Stimulated activated CD8-positive, alpha-beta memory T cell treated with anti-CD3 and anti-CD28 coated beads, Interleukin-7, amount 100 ng/mL, for 4 hours (primary cell): Measurements from ENCODE around the gene KLHL2.
"Not testable (repeated sequence)": the region's sequence is repeated elsewhere in the genome, so short reads cannot be mapped to it uniquely, and the experiment has no call there.

ENCODE experiments used
- DNase-seq, 2 donors: peaks; one replicate each; pipeline ENCODE4 v3.0.0-alpha.2; 2020; ENCODE audit warnings: low read depth in 2 of 2

KLHL2 gene

DNA sequence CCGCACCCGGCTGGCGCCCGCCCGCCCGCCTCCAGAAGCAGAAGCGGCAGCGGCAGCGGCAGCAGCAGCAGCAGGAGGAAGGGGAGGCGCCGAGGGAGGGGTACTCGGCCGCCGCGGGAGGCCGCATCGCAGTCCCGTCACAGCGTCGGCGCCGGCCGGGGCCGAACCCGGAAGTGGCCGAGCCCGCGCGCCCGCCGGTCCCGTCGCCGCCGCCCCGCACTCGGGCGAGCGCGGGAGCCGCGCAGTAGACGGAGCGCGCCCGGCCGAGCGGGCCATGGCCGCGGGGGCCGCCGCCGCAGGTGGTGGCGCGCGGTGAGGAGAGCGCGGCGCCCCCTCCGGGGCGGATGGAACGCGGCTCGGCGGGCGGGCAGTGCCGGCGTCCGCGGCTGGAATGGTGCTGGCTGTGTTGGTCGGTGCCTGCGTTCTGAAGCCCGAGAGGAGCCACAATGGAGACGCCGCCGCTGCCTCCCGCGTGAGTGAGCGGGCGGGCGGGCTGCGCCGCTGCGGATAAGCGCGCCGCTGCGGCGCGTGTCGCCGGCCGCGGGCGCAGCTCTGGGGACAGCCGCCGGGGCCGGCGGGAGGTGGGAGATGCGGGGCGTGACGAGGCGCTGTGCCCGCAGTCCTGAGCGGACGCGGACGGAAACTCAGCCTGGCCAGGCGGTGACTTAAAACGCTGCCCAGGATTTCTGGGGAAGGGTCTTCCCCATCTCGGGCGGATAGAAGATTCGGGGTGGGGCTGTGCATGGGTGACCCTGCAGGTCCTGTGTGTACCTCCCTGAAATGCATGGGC lies at the start of gene KLHL2:
TSS of gene KLHL2 (plus strand) at position 131 of the 790 bp plus-strand sequence. CDS start at position 447, 316 bp downstream.
- peak in 1 of 2 donors; percentile 71 for DNase-seq

GRCh38 chr4:165158762-165159161 lies 48.6 kb upstream of the KLHL2 start:
- DNase-seq: no peak

- DNase-seq: no peak
Measured at GRCh38 chr4:165164257-165164656, 43.1 kb upstream of the KLHL2 start.

GRCh38 chr4:165166872-165167271 lies 40.5 kb upstream of the KLHL2 start:
- not testable (repeated sequence) for DNase-seq

GRCh38 chr4:165167650-165168049 lies 39.7 kb upstream of the KLHL2 start:
- no peak for DNase-seq

- DNase-seq: no peak
Measured at GRCh38 chr4:165170819-165171218, 36.5 kb upstream of the KLHL2 start.

GRCh38 chr4:165175470-165175869 lies 31.9 kb upstream of the KLHL2 start:
- DNase-seq: not testable (repeated sequence)

GRCh38 chr4:165175879-165176278 lies 31.5 kb upstream of the KLHL2 start:
- DNase-seq: no peak

- DNase-seq: no peak
Measured at GRCh38 chr4:165177725-165178666, 29.4 kb upstream of the KLHL2 start.

DNA sequence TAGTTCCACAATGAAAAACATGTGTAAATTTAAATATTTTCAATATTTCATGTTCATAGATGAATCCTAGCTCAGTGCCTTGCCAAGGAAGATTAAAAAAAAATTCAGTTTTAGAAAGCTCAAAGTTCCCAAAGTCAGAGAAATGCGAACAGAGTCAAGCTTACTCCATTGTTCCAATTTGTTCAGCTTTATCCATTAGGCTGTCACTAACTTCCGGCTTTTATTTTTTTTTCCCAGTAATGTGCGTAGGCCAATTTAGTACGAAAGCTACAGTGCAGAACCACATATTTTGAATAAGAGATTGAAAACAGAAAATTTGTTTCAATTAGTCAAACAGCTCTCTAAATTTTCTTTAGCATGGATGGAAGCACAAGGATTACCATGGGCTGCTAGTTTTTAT lies 23.1 kb upstream of the KLHL2 start:
- no peak for DNase-seq

GRCh38 chr4:165184998-165185397 lies 22.4 kb upstream of the KLHL2 start:
- not testable (repeated sequence) for DNase-seq

DNA sequence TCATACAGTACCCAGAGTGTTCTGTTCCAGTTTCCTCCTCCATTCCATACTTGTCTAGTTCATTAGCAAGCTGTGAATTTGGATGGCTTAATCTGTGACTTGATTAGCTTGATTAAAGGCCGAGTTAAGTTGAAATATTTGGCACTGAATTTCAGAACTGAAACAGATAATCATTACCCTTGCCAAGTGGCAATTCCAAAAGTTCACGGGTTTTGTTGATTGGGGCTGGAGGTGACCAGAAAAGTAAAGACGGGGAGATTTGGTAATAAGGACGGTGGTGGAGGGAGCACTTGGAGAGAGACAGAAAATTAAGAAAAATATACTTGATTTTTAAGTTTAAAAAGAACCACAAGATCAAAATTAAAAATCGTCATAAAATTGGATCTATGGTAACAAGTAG lies 21.9 kb upstream of the KLHL2 start:
- DNase-seq: no peak

GRCh38 chr4:165190591-165191347 lies 16.6 kb upstream of the KLHL2 start:
- no peak for DNase-seq

DNA sequence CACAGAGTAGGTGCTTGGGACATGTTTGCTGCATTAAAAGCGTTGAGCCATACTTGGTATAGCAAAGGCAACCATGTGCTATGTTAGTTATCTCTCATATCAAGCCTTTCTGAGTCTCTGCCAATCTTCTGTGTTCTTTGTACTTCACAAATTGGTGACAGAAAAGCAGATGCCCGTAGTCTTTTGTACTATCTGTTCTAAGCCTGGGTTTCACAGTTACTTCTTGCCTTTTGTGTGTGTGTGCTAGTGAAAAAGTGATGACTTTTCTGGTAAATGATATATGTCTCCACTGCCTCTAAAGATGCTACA lies 16.1 kb upstream of the KLHL2 start:
- no peak for DNase-seq

DNA sequence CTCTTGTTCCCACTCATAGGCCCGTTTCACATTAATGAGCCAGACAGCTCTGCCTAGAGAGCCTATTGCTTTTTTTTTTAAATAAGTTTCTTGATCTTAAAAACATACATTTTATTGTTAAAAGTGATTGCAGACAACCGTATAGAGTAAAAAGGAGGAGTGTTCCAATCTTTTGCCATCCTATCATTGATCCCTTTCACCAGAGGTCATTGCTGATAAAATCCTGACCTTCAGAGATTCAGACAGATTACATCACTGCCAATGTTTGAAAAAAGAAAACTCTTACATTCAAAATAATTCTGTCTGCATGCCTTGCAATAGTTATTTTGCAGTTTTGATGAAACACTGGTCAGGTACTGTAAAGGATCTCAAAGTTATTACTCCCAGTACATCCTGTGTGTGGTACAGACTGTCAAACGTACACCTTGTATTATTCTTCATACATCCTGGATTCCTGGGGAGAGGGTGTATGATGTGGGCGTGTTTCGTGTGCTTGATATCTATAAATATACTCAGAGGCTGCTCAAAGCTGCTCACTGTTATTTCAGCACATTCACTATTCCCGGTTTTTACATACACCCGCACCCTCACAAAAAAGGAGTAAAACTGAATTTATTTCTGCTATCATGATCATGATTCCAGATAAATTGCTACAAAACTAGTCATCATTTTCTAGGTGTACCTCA lies 15.4 kb upstream of the KLHL2 start:
- DNase-seq: no peak

- no peak for DNase-seq
Measured at GRCh38 chr4:165192500-165192898, 14.9 kb upstream of the KLHL2 start.

- DNase-seq: no peak
Measured at GRCh38 chr4:165192956-165193355, 14.4 kb upstream of the KLHL2 start.

DNA sequence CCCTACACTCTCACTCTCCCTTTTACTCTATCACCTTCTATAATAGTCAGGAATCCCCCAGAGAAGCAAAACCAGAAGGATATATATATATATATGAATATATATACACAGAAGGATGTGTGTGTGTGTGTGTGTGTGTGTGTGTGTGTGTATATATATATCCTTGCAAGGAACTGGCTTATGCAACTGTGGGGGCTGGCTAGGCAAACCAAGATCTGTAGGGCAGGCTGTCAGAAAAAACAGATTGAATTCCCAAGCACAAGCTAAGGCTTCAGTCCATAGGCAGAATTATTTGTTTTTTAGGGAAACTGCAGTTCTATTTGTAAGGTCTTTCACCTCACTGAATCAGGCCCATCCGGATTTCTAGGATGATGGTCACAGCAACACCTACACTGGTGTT lies 13.0 kb upstream of the KLHL2 start:
- DNase-seq: no peak

- no peak for DNase-seq
Measured at GRCh38 chr4:165198329-165198728, 9.0 kb upstream of the KLHL2 start.

- no peak for DNase-seq
Measured at GRCh38 chr4:165199286-165199685, 8.1 kb upstream of the KLHL2 start.

- no peak for DNase-seq
Measured at GRCh38 chr4:165199722-165200121, 7.6 kb upstream of the KLHL2 start.

GRCh38 chr4:165201806-165202205 lies 5.6 kb upstream of the KLHL2 start:
- DNase-seq: no peak
